HEK293 (cell line): ENCODE results near the gene YWHAB.

Experiments used
- BCL11A ChIP-seq: fragments of 450-650 bp; formaldehyde crosslinking; IDR thresholded peaks from 2 replicates; pipeline ENCODE4 v1.5.1; 2016; ENCODE audit warnings: low read depth, missing biosample characterization, missing genetic modification characterization
- HOXA7 ChIP-seq: sonication (generic); formaldehyde crosslinking; IDR thresholded peaks from 2 replicates; pipeline ENCODE4 v1.8.1; 2022; ENCODE audit warnings: missing genetic modification reagents, borderline replicate concordance
- KLF8 ChIP-seq: fragments of 450-650 bp; formaldehyde crosslinking; IDR thresholded peaks from 2 replicates; pipeline ENCODE4 v1.5.1; 2016; ENCODE audit warnings: missing biosample characterization, missing genetic modification characterization
- SALL2 ChIP-seq: fragments of 450-650 bp; formaldehyde crosslinking; IDR thresholded peaks from 2 replicates; pipeline ENCODE4 v1.5.0; 2017; ENCODE audit warnings: missing biosample characterization, mild to moderate bottlenecking, missing genetic modification characterization, borderline replicate concordance
- TCF7L2 ChIP-seq: IDR thresholded peaks from 2 replicates; pipeline ENCODE4 v1.6.1; 2011; ENCODE audit warnings: low read depth, mild to moderate bottlenecking, inconsistent platforms, low read length, moderate library complexity, borderline replicate concordance
- ZBTB21 ChIP-seq: fragments of 450-650 bp; formaldehyde crosslinking; IDR thresholded peaks from 2 replicates; pipeline ENCODE4 v1.5.1; 2017; ENCODE audit warnings: missing biosample characterization, missing genetic modification characterization
- ZBTB48 ChIP-seq: fragments of 450-650 bp; formaldehyde crosslinking; IDR thresholded peaks from 2 replicates; pipeline ENCODE4 v1.5.1; 2016; ENCODE audit warnings: missing biosample characterization, missing genetic modification characterization
- ZNF133 ChIP-seq: fragments of 450-650 bp; formaldehyde crosslinking; IDR thresholded peaks from 2 replicates; pipeline ENCODE4 v1.5.1; 2016; ENCODE audit warnings: missing biosample characterization, missing genetic modification characterization
- ZNF184 ChIP-seq: fragments of 450-650 bp; IDR thresholded peaks from 2 replicates; pipeline ENCODE4 v1.5.1; 2018; ENCODE audit warnings: missing biosample characterization, mild to moderate bottlenecking, missing genetic modification characterization
- ZNF354C ChIP-seq: fragments of 450-650 bp; formaldehyde crosslinking; IDR thresholded peaks from 2 replicates; pipeline ENCODE4 v1.5.1; 2016; ENCODE audit warnings: missing biosample characterization, missing genetic modification characterization, low read depth, borderline replicate concordance
- ZNF404 ChIP-seq: fragments of 450-650 bp; formaldehyde crosslinking; IDR thresholded peaks from 2 replicates; pipeline ENCODE4 v1.5.1; 2017; ENCODE audit warnings: missing biosample characterization, missing genetic modification characterization
- ZNF549 ChIP-seq: fragments of 450-650 bp; IDR thresholded peaks from 2 replicates; pipeline ENCODE4 v1.5.1; 2018; ENCODE audit warnings: missing biosample characterization, missing genetic modification characterization, mild to moderate bottlenecking, inconsistent platforms, moderate library complexity
- ZNF558 ChIP-seq: fragments of 450-650 bp; formaldehyde crosslinking; IDR thresholded peaks from 2 replicates; pipeline ENCODE4 v1.5.1; 2016; ENCODE audit warnings: missing biosample characterization, missing genetic modification characterization
- ZNF610 ChIP-seq: fragments of 450-650 bp; formaldehyde crosslinking; IDR thresholded peaks from 2 replicates; pipeline ENCODE4 v1.5.1; 2016; ENCODE audit warnings: missing biosample characterization, missing genetic modification characterization, borderline replicate concordance
- ZNF785 ChIP-seq: fragments of 450-650 bp; formaldehyde crosslinking; IDR thresholded peaks from 2 replicates; pipeline ENCODE4 v1.5.1; 2016; ENCODE audit warnings: missing biosample characterization, missing genetic modification characterization
- TF ChIP-seq, protein P1 (sequence below): fragments of 450-650 bp; formaldehyde crosslinking; IDR thresholded peaks from 2 replicates; pipeline ENCODE4 v1.5.1; 2016; ENCODE audit warnings: missing biosample characterization, missing genetic modification characterization
- TF ChIP-seq, protein P2 (sequence below): fragments of 450-650 bp; formaldehyde crosslinking; IDR thresholded peaks from 2 replicates; pipeline ENCODE4 v1.5.1; 2016; ENCODE audit warnings: missing biosample characterization, missing genetic modification characterization
- TF ChIP-seq, protein P3 (sequence below): fragments of 450-650 bp; formaldehyde crosslinking; conservative IDR thresholded peaks from 2 replicates; pipeline ENCODE4 v1.5.1; 2016; ENCODE audit warnings: low read depth, missing biosample characterization, missing genetic modification characterization
- TF ChIP-seq, protein P4 (sequence below): fragments of 450-650 bp; formaldehyde crosslinking; IDR thresholded peaks from 2 replicates; pipeline ENCODE4 v1.5.1; 2016; ENCODE audit warnings: missing biosample characterization, missing genetic modification characterization, low read depth
- TF ChIP-seq, protein P5 (sequence below): fragments of 450-650 bp; formaldehyde crosslinking; IDR thresholded peaks from 2 replicates; pipeline ENCODE4 v1.5.1; 2016; ENCODE audit warnings: missing biosample characterization, missing genetic modification characterization
- TF ChIP-seq, protein P6 (sequence below): fragments of 450-650 bp; formaldehyde crosslinking; IDR thresholded peaks from 2 replicates; pipeline ENCODE4 v1.5.1; 2016; ENCODE audit warnings: missing biosample characterization, missing genetic modification characterization, low read depth
- TF ChIP-seq, protein P7 (sequence below): fragments of 450-650 bp; formaldehyde crosslinking; IDR thresholded peaks from 2 replicates; pipeline ENCODE4 v1.5.1; 2017; ENCODE audit warnings: missing biosample characterization, missing genetic modification characterization

The YWHAB gene

DNA sequence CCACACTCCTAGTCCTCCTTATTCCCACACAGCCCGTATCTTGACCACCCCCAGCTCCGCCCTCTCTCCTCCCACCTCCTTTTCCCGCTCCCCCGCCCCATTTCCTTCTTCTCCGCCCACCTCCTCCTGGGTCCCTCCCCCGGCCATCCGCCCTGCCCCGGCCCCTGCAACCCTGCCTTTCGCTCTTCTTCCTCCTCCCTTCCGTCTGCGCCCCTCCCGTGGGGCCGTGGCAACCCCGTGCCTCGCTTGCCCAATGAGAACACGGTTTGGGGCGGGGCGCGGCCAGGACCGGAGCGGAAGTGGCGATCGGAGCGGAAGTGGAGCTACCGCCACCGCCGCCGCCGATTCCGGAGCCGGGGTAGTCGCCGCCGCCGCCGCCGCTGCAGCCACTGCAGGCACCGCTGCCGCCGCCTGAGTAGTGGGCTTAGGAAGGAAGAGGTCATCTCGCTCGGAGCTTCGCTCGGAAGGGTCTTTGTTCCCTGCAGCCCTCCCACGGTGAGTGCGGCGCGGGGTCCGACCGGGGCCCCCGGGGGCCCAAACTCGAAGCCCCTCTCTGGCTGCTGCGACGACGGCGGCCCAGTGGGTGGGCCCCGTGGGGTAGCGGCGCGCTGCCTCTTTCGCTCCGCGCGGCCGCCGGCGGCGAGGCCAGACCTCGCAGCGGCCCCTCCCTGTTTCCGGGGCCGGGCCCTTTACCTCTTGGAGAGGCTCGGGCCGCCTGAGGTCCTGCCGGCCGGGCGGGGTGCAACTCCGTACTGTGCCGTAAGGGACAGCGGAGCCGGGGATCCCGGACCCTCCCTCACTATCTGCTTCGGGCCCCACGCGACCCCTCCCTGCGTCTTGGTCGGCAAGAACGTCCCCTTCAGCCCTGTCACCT lies at the start of gene YWHAB (continued):
- no peak for TF ChIP-seq ZNF610
- TF ChIP-seq, protein P1, sequence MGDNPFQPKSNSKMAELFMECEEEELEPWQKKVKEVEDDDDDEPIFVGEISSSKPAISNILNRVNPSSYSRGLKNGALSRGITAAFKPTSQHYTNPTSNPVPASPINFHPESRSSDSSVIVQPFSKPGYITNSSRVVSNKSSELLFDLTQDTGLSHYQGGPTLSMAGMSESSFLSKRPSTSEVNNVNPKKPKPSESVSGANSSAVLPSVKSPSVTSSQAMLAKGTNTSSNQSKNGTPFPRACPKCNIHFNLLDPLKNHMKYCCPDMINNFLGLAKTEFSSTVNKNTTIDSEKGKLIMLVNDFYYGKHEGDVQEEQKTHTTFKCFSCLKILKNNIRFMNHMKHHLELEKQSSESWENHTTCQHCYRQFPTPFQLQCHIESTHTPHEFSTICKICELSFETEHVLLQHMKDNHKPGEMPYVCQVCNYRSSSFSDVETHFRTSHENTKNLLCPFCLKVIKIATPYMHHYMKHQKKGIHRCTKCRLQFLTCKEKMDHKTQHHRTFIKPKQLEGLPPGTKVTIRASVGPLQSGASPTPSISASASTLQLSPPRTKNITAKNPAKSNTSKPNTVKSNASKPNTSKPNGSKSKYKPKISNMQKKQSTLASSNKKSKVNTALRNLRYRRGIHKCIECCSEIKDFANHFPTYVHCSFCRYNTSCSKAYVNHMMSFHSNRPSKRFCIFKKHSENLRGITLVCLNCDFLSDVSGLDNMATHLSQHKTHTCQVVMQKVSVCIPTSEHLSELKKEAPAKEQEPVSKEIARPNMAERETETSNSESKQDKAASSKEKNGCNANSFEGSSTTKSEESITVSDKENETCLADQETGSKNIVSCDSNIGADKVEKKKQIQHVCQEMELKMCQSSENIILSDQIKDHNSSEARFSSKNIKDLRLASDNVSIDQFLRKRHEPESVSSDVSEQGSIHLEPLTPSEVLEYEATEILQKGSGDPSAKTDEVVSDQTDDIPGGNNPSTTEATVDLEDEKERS (tag by site-specific recombination) = no peak
- TF ChIP-seq, protein P2, sequence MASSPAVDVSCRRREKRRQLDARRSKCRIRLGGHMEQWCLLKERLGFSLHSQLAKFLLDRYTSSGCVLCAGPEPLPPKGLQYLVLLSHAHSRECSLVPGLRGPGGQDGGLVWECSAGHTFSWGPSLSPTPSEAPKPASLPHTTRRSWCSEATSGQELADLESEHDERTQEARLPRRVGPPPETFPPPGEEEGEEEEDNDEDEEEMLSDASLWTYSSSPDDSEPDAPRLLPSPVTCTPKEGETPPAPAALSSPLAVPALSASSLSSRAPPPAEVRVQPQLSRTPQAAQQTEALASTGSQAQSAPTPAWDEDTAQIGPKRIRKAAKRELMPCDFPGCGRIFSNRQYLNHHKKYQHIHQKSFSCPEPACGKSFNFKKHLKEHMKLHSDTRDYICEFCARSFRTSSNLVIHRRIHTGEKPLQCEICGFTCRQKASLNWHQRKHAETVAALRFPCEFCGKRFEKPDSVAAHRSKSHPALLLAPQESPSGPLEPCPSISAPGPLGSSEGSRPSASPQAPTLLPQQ = peak; percentile 93
- TF ChIP-seq ZNF184 = no peak
- peak; percentile 99 for TF ChIP-seq KLF8
- no peak for TF ChIP-seq TCF7L2
- TF ChIP-seq ZNF404 = no peak
- TF ChIP-seq ZNF549 (tag by site-specific recombination) = no peak
- TF ChIP-seq, protein P3, sequence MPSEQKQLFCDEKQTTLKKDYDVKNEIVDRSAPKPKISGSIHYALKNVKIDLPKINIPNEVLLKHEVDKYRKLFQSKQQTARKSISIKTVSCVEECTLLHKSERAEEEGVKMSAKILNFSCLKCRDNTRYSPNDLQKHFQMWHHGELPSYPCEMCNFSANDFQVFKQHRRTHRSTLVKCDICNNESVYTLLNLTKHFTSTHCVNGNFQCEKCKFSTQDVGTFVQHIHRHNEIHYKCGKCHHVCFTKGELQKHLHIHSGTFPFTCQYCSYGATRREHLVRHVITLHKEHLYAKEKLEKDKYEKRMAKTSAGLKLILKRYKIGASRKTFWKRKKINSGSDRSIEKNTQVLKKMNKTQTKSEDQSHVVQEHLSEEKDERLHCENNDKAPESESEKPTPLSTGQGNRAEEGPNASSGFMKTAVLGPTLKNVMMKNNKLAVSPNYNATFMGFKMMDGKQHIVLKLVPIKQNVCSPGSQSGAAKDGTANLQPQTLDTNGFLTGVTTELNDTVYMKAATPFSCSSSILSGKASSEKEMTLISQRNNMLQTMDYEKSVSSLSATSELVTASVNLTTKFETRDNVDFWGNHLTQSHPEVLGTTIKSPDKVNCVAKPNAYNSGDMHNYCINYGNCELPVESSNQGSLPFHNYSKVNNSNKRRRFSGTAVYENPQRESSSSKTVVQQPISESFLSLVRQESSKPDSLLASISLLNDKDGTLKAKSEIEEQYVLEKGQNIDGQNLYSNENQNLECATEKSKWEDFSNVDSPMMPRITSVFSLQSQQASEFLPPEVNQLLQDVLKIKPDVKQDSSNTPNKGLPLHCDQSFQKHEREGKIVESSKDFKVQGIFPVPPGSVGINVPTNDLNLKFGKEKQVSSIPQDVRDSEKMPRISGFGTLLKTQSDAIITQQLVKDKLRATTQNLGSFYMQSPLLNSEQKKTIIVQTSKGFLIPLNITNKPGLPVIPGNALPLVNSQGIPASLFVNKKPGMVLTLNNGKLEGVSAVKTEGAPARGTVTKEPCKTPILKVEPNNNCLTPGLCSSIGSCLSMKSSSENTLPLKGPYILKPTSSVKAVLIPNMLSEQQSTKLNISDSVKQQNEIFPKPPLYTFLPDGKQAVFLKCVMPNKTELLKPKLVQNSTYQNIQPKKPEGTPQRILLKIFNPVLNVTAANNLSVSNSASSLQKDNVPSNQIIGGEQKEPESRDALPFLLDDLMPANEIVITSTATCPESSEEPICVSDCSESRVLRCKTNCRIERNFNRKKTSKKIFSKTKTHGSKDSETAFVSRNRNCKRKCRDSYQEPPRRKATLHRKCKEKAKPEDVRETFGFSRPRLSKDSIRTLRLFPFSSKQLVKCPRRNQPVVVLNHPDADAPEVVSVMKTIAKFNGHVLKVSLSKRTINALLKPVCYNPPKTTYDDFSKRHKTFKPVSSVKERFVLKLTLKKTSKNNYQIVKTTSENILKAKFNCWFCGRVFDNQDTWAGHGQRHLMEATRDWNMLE (tag by site-specific recombination) = peak; percentile 59; the same call in 1 of the 2 replicates
- TF ChIP-seq ZBTB48 (tag by site-specific recombination) = no peak
- TF ChIP-seq HOXA7 (CRISPR knock-in tag) = no peak
- TF ChIP-seq ZNF785 (tag by site-specific recombination) = no peak
- no peak for TF ChIP-seq SALL2 (tag by site-specific recombination)
- TF ChIP-seq, protein P4, sequence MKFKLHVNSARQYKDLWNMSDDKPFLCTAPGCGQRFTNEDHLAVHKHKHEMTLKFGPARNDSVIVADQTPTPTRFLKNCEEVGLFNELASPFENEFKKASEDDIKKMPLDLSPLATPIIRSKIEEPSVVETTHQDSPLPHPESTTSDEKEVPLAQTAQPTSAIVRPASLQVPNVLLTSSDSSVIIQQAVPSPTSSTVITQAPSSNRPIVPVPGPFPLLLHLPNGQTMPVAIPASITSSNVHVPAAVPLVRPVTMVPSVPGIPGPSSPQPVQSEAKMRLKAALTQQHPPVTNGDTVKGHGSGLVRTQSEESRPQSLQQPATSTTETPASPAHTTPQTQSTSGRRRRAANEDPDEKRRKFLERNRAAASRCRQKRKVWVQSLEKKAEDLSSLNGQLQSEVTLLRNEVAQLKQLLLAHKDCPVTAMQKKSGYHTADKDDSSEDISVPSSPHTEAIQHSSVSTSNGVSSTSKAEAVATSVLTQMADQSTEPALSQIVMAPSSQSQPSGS (tag by site-specific recombination) = no peak
- TF ChIP-seq ZBTB21 (tag by site-specific recombination) = no peak
- no peak for TF ChIP-seq ZNF354C
- no peak; the same call in 1 of the 2 replicates for TF ChIP-seq ZNF558
- TF ChIP-seq, protein P5, sequence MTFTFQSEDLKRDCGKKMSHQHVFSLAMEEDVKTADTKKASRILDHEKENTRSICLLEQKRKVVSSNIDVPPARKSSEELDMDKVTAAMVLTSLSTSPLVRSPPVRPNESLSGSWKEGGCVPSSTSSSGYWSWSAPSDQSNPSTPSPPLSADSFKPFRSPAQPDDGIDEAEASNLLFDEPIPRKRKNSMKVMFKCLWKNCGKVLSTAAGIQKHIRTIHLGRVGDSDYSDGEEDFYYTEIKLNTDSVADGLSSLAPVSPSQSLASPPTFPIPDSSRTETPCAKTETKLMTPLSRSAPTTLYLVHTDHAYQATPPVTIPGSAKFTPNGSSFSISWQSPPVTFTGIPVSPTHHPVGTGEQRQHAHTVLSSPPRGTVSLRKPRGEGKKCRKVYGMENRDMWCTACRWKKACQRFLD (tag by site-specific recombination) = no peak
- TF ChIP-seq, protein P6, sequence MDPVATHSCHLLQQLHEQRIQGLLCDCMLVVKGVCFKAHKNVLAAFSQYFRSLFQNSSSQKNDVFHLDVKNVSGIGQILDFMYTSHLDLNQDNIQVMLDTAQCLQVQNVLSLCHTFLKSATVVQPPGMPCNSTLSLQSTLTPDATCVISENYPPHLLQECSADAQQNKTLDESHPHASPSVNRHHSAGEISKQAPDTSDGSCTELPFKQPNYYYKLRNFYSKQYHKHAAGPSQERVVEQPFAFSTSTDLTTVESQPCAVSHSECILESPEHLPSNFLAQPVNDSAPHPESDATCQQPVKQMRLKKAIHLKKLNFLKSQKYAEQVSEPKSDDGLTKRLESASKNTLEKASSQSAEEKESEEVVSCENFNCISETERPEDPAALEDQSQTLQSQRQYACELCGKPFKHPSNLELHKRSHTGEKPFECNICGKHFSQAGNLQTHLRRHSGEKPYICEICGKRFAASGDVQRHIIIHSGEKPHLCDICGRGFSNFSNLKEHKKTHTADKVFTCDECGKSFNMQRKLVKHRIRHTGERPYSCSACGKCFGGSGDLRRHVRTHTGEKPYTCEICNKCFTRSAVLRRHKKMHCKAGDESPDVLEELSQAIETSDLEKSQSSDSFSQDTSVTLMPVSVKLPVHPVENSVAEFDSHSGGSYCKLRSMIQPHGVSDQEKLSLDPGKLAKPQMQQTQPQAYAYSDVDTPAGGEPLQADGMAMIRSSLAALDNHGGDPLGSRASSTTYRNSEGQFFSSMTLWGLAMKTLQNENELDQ (tag by site-specific recombination) = no peak
- TF ChIP-seq BCL11A (tag by site-specific recombination) = 0 out of 2 replicates have a peak, but pooled peaks have one; percentile 39
- TF ChIP-seq, protein P7, sequence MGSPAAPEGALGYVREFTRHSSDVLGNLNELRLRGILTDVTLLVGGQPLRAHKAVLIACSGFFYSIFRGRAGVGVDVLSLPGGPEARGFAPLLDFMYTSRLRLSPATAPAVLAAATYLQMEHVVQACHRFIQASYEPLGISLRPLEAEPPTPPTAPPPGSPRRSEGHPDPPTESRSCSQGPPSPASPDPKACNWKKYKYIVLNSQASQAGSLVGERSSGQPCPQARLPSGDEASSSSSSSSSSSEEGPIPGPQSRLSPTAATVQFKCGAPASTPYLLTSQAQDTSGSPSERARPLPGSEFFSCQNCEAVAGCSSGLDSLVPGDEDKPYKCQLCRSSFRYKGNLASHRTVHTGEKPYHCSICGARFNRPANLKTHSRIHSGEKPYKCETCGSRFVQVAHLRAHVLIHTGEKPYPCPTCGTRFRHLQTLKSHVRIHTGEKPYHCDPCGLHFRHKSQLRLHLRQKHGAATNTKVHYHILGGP (tag by site-specific recombination) = no peak
- TF ChIP-seq ZNF133 (tag by site-specific recombination) = no peak
